ENCODE measurements around the gene NDRG3. TPM values are rescaled to one million over a fixed set of nuclear protein-coding genes. Genes with fewer than 3 reads are reported as not detected.

Gene NDRG3
- polyA plus RNA-seq, 1 donor from 2014 or later: 61.0 TPM

DNA sequence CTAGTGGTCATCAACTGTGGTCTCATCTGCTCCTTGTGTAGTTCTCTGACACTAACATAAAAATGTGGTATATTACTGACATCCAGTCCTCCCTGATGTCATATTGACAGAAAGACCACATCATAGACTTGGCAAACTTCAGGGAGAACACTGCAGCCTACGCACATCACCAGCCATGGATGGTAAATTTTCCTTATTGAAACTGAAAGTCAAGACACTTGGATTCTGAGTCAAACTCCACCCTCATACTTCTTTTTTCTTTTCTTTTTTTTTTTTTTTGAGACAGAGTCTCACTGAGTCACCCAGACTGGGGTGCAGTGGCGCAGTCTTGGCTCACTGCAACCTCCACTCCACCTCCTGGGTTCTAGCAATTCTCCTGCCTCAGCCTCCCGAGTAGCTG is 25.4 kb downstream of the NDRG3 start:
- Histone ChIP-seq H3K9me3 (ENCODE audit: low read length) (no peaks in the 10 kb centered on the region), H3K79me2 (replicated peaks; ENCODE audit: insufficient read depth, low read length) (no peaks in the 10 kb centered on the region), H3K4me2 (ENCODE audit: low read length) (no peak overlapping the region), H3K4me3 (ENCODE audit: low read length) (no peak overlapping the region), H3K27ac (ENCODE audit: low read length) (no peak overlapping the region), H3K9ac (ENCODE audit: low read length) (no peak overlapping the region), H3F3A (ENCODE audit: insufficient read depth, low read length, poor library complexity, severe bottlenecking) (no peaks in the 10 kb centered on the region), H3K9me2 (ENCODE audit: insufficient read depth, low read length) (no peaks in the 10 kb centered on the region), H2AFZ (ENCODE audit: low read depth, low read length) (no peak overlapping the region), H3K36me3 (ENCODE audit: insufficient read depth, low read length) (no peaks in the 10 kb centered on the region), H4K20me1 (ENCODE audit: insufficient read depth) (no peaks in the 10 kb centered on the region), H3K27me3 (ENCODE audit: insufficient read depth, low read depth, low read length) (no peaks in the 10 kb centered on the region)
- TF ChIP-seq EZH2 (IDR thresholded peaks at IDR 0.05; ENCODE audit: borderline replicate concordance, insufficient read depth, low read length, poor library complexity, severe bottlenecking): no peak
- TF ChIP-seq, protein P1, sequence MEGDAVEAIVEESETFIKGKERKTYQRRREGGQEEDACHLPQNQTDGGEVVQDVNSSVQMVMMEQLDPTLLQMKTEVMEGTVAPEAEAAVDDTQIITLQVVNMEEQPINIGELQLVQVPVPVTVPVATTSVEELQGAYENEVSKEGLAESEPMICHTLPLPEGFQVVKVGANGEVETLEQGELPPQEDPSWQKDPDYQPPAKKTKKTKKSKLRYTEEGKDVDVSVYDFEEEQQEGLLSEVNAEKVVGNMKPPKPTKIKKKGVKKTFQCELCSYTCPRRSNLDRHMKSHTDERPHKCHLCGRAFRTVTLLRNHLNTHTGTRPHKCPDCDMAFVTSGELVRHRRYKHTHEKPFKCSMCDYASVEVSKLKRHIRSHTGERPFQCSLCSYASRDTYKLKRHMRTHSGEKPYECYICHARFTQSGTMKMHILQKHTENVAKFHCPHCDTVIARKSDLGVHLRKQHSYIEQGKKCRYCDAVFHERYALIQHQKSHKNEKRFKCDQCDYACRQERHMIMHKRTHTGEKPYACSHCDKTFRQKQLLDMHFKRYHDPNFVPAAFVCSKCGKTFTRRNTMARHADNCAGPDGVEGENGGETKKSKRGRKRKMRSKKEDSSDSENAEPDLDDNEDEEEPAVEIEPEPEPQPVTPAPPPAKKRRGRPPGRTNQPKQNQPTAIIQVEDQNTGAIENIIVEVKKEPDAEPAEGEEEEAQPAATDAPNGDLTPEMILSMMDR (IDR thresholded peaks at IDR 0.05; ENCODE audit: poor library complexity, severe bottlenecking): no peak
- no peak for TF ChIP-seq SMC3 (conservative IDR thresholded peaks at IDR 0.05; ENCODE audit: poor library complexity)
- TF ChIP-seq MXI1 (conservative IDR thresholded peaks at IDR 0.05; ENCODE audit: poor library complexity, severe bottlenecking): no peak
- TF ChIP-seq TAF1 (IDR thresholded peaks at IDR 0.05; ENCODE audit: low read depth): no peak
- TF ChIP-seq POLR2AphosphoS5 (IDR thresholded peaks at IDR 0.05): no peak
- TF ChIP-seq REST (IDR thresholded peaks at IDR 0.05; ENCODE audit: borderline replicate concordance): no peak
- TF ChIP-seq EP300 (conservative IDR thresholded peaks at IDR 0.05; ENCODE audit: poor library complexity, severe bottlenecking): no peak
- no peak for TF ChIP-seq RAD21 (conservative IDR thresholded peaks at IDR 0.05)

DNA sequence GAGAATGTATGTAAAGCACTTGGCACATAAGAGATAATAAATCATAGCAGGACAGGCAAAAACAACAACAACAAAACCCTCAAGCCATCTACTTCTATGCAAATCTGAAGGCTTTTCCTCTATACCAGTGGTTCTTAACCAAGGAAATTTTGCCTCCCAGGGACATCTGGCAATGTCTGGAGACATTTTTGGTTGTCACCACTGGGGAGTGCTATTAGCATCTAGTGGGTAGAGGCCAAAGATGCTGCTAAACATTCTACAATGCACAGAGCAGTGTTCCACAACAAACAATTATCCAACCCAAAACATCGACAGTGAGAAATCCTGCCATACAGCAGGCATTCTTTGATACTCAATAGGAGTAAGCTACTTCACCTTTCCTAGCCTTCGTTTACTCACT is 28.2 kb downstream of the NDRG3 start:
- no peak overlapping the region for H2AFZ ChIP-seq (ENCODE audit: low read depth, low read length)
- no peak overlapping the region for H3K4me2 ChIP-seq (ENCODE audit: low read length)
- no peaks in the 10 kb centered on the region for H4K20me1 ChIP-seq (ENCODE audit: insufficient read depth)
- H3K79me2 ChIP-seq (replicated peaks; ENCODE audit: insufficient read depth, low read length): no peaks in the 10 kb centered on the region
- no peak overlapping the region for H3K9ac ChIP-seq (ENCODE audit: low read length)
- no peak overlapping the region for H3K27ac ChIP-seq (ENCODE audit: low read length)
- H3K9me2 ChIP-seq (ENCODE audit: insufficient read depth, low read length): no peaks in the 10 kb centered on the region
- TF ChIP-seq TAF1 (IDR thresholded peaks at IDR 0.05; ENCODE audit: low read depth) (no peak), EP300 (conservative IDR thresholded peaks at IDR 0.05; ENCODE audit: poor library complexity, severe bottlenecking) (no peak), SMC3 (conservative IDR thresholded peaks at IDR 0.05; ENCODE audit: poor library complexity) (no peak), EZH2 (IDR thresholded peaks at IDR 0.05; ENCODE audit: borderline replicate concordance, insufficient read depth, low read length, poor library complexity, severe bottlenecking) (no peak), POLR2AphosphoS5 (IDR thresholded peaks at IDR 0.05) (no peak), MXI1 (conservative IDR thresholded peaks at IDR 0.05; ENCODE audit: poor library complexity, severe bottlenecking) (no peak), RAD21 (conservative IDR thresholded peaks at IDR 0.05) (no peak), REST (IDR thresholded peaks at IDR 0.05; ENCODE audit: borderline replicate concordance) (no peak)
- TF ChIP-seq, protein P1 (IDR thresholded peaks at IDR 0.05; ENCODE audit: poor library complexity, severe bottlenecking): no peak
- no peak overlapping the region for H3K4me3 ChIP-seq (ENCODE audit: low read length)
- no peaks in the 10 kb centered on the region for H3K9me3 ChIP-seq (ENCODE audit: low read length)
- no peaks in the 10 kb centered on the region for H3K36me3 ChIP-seq (ENCODE audit: insufficient read depth, low read length)
- no peaks in the 10 kb centered on the region for H3F3A ChIP-seq (ENCODE audit: insufficient read depth, low read length, poor library complexity, severe bottlenecking)
- no peaks in the 10 kb centered on the region for H3K27me3 ChIP-seq (ENCODE audit: insufficient read depth, low read depth, low read length)
